ENCODE data around the gene PDGFC.

DNA sequence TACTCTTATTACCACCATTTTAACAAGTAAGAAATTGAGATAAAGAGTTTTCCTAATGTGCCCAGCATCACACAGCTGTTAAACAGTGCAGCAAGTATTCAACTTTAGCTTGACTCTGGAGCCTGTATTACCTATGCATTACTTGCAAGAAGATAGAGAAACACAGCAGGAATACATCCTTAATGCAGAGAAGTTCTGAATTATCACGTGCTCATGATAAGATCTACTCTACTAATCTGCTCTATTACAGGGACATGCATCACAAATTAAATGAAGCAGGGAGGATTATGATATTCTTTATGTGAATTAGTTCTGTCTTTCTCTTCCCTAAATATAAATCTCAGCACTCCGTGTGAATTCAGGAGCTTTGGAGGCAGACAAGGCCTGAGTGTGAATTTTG, 39.0 kb upstream of the PDGFC start:
- TF ChIP-seq, protein P1, sequence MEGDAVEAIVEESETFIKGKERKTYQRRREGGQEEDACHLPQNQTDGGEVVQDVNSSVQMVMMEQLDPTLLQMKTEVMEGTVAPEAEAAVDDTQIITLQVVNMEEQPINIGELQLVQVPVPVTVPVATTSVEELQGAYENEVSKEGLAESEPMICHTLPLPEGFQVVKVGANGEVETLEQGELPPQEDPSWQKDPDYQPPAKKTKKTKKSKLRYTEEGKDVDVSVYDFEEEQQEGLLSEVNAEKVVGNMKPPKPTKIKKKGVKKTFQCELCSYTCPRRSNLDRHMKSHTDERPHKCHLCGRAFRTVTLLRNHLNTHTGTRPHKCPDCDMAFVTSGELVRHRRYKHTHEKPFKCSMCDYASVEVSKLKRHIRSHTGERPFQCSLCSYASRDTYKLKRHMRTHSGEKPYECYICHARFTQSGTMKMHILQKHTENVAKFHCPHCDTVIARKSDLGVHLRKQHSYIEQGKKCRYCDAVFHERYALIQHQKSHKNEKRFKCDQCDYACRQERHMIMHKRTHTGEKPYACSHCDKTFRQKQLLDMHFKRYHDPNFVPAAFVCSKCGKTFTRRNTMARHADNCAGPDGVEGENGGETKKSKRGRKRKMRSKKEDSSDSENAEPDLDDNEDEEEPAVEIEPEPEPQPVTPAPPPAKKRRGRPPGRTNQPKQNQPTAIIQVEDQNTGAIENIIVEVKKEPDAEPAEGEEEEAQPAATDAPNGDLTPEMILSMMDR (IDR thresholded peaks at IDR 0.05) = no peak
- TF ChIP-seq POLR2A (IDR thresholded peaks at IDR 0.05) = no peak
